GM08714 (cell line): ENCODE results near the gene LINS1.

Source experiments
- H3K4me3 ChIP-seq: fragments of 200-500 bp; sonication (Bioruptor generic); 2 replicates; pipeline ENCODE4 v1.5.1; 2014; ENCODE audit warnings: mild to moderate bottlenecking, low read length, inconsistent platforms
- ZNF274 ChIP-seq: IDR thresholded peaks from 2 replicates; pipeline ENCODE4 v1.6.1; 2012; ENCODE audit warnings: mild to moderate bottlenecking, low read depth, low read length

Gene LINS1

GRCh38 chr15:100588638-100589242 lies 13.2 kb downstream of the LINS1 start:
- no peak overlapping the region for H3K4me3 ChIP-seq
- TF ChIP-seq ZNF274 = no peak

DNA sequence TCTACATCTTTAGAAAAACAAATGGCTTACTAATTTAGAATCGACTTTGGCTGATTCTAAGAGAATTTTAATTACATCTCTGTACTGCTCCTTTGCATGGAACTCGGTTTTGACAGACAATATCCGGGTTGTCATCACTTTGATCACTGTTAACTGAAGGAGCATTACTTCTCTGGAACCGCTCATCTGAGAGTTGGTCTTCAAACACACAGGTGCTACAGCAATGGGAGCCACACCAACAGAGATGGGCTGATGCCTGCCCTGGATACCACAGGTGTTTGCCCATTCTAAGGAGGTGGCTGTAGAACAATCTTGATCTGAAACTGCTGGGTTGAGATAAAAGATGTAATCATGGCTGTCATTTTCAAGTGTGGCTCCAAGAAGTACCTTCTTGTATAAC lies 21.6 kb downstream of the LINS1 start:
- H3K4me3 ChIP-seq = no peak overlapping the region
- no peak for TF ChIP-seq ZNF274

DNA sequence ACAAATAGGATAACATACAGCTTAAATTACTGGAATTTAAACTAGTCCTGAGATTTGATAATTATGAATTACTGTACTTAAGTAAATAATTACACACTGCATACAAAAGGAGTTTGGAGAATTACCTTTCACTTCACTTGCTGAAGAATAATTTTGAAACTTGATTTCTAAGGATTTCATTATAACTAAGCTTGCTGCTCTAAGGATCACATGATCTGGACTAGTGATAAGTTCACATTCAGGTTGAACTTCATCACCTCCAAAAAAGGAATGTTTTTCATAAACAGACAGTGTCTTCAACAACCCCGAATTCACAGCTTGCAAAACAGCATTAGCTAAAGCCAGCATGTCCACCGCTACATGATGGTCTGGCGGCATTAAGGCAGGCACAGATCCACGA lies 28.5 kb downstream of the LINS1 start:
- TF ChIP-seq ZNF274 = no peak
- H3K4me3 ChIP-seq = no peak overlapping the region

DNA sequence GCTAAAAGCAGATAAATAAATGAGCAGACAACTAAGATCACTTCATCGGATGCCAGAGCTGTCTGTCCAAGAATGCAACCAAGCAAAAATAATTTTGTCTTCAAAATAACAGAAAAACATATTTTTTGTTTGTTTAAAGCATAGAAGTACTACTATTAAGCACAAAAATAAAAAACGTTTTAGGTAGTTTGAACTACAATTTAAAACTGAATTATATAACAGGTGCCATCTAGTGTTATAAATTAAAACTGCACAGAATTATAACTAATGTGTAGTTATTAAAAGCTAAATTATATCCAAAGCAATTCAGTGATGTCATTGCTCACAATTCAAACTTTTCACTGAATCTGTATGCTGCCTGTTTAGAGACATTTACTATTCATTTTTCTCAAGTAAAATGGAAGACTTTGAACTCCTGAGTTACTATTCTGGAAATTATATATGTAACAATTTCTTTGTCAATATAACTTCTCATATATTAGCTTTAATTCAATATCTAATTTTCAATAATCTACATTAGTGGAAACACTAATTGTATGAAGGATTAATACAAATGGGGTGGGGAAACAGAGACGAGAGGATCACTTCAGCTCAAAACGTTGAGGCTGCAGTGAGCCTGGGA lies 29.5 kb downstream of the LINS1 start:
- TF ChIP-seq ZNF274 = no peak

GRCh38 chr15:100571592-100572167 lies 30.3 kb downstream of the LINS1 start:
- no peak for TF ChIP-seq ZNF274

More for the DNA sequence above, 29.5 kb downstream of the LINS1 start:
- no peak overlapping the region for H3K4me3 ChIP-seq

DNA sequence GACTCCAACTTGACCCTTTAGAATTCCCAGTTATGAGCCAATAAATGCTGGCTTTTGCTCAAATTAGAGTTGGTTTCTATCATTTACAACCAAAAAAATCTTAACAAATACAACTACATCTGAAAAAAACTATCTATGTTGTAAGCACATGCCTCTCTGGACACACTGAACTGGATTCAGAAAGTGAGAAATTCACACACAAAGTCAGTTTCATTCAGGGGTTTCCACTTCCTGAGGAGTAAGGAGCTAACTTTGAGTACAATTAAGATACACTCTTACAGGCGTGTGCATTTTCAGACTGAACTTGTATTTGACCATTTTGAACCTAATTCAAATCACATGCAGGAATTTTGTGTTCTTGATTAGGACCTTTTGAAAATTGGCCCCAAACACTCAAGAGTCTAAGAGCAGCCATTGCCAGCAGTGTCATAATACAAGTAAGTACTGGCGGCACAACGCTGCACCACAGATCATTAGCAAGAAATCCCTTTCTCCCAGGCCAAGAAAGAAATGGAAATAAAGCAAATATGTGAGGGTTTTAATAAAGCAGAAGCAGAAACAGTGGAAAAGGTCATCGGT lies 31.2 kb downstream of the LINS1 start:
- TF ChIP-seq ZNF274 = no peak
- H3K4me3 ChIP-seq = no peak overlapping the region

More at GRCh38 chr15:100571592-100572167, 30.3 kb downstream of the LINS1 start:
- no peak overlapping the region for H3K4me3 ChIP-seq

GRCh38 chr15:100570275-100570674 lies 31.7 kb downstream of the LINS1 start:
- no peak overlapping the region for H3K4me3 ChIP-seq
- TF ChIP-seq ZNF274 = no peak

DNA sequence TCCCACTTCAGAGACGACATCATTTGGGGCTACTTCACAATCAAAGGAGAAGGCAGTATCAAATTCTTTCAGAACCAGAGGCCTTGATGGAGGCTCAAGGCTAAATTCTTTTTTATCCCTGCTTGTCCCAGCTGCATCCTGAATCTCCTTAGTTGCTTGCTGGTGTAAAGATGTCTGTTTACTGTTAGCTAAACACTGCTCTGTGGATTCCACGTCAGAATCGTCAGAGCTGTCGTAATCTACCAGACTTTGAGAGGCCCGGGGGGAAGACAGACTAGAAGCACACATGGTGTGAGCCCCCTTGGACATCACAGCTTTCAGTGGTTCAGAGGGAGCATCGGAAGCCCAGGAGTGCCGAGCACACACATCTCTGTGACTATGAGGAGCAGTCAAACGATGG lies 32.6 kb downstream of the LINS1 start:
- no peak overlapping the region for H3K4me3 ChIP-seq
- no peak for TF ChIP-seq ZNF274

- no peak overlapping the region for H3K4me3 ChIP-seq
- no peak for TF ChIP-seq ZNF274
These were observed 34.9 kb downstream of the LINS1 start for GRCh38 chr15:100566850-100567628.

GRCh38 chr15:100565591-100565990 lies 36.4 kb downstream of the LINS1 start:
- no peak overlapping the region for H3K4me3 ChIP-seq
- TF ChIP-seq ZNF274 = no peak

DNA sequence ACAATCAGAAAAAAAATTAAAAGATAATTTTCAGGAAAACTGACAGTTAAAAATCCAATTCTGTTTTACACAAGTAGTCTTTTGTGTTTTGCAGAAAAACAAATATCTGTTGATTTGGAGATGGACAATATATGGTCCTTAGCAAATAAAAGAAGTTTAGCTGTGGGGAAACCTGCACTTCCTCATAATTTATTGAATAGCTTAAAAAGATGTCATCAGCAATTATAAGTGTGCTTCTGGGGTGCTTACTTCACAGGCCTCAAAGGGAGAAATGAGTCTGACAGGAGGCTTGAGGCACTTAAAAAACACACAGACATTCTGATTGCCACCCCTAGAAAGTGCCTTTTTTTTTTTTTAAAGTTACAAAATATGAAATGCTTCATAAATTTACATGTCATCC lies 41.7 kb downstream of the LINS1 start:
- H3K4me3 ChIP-seq = no peak overlapping the region
- TF ChIP-seq ZNF274 = no peak

DNA sequence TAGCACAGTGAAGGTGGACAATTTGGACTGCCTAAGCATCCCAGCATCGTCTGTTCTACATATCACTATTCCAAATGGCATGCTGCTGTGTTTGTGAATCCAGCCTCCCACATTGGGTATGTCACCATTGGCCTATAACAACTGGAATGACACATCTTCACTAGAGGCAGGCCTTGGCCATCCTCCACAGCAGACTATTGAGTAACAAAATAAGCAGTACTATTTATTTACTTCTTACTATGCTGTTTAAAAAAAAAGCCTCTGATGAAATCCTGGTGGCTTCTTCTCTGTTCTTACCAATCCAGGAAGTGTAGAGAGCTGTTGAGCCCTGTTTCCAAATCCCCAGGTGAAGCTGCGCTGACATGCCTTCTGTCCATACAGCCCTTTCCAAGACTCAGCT lies 42.7 kb downstream of the LINS1 start:
- no peak overlapping the region; the same call in 1 of the 2 replicates for H3K4me3 ChIP-seq
- no peak for TF ChIP-seq ZNF274

GRCh38 chr15:100558771-100559254 lies 43.2 kb downstream of the LINS1 start:
- H3K4me3 ChIP-seq = peak overlapping the region; percentile 44; the same call in 1 of the 2 replicates
- no peak for TF ChIP-seq ZNF274

DNA sequence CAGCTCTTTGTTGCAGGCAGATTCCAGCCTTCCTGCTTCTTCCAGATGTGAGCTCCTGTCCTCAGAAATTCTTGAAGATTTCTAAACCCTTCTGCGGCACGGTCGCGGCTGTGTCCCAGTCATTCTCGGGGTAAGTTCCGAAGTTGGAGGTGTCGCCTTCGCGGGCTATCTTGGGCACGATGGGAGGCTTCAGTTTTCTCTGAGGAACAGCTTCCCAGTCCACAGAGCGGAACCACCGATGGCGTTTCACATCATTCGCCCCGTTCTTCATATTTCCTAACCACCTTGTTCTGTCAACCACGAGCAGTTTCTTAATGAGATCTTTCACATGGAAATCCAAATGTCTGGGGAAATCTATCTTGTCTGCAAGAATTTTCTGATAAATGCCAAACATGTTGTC lies 48.5 kb downstream of the LINS1 start:
- no peak for TF ChIP-seq ZNF274
- no peak overlapping the region for H3K4me3 ChIP-seq
